NT2/D1 (cell line): ENCODE measurements around the gene KLHL7.

Experiments used
- DNase-seq: peaks from one replicate; pipeline ENCODE4 v3.0.0-alpha.2; 2011; ENCODE audit warnings: low read depth, low spot score
- H3K27me3 ChIP-seq: 2 replicates; pipeline ENCODE4 v1.6.0; 2011; ENCODE audit warnings: mild to moderate bottlenecking; ENCODE audit not compliant: insufficient read length, insufficient read depth
- H3K36me3 ChIP-seq: 2 replicates; pipeline ENCODE4 v1.6.1; 2011; ENCODE audit warnings: mild to moderate bottlenecking, low read length, mixed read lengths; ENCODE audit not compliant: insufficient read depth, insufficient read length
- H3K4me1 ChIP-seq: 2 replicates; pipeline ENCODE4 v1.5.1; 2011; ENCODE audit not compliant: insufficient read depth, insufficient read length
- H3K4me3 ChIP-seq: 2 replicates; pipeline ENCODE4 v1.5.1; 2011; ENCODE audit warnings: low read depth; ENCODE audit not compliant: insufficient read length
- H3K9ac ChIP-seq: 2 replicates; pipeline ENCODE4 v1.6.0; 2011; ENCODE audit warnings: low read depth; ENCODE audit not compliant: insufficient read length
- H3K9me3 ChIP-seq: 2 replicates; pipeline ENCODE4 v1.5.1; 2011; ENCODE audit warnings: mild to moderate bottlenecking, low read length; ENCODE audit not compliant: insufficient read depth
- SUZ12 ChIP-seq: IDR thresholded peaks from 2 replicates; pipeline ENCODE4 v1.6.1; 2011; ENCODE audit not compliant: insufficient read length, insufficient read depth; ENCODE audit errors: extremely low read depth
- YY1 ChIP-seq: IDR thresholded peaks from 2 replicates; pipeline ENCODE4 v1.6.1; 2011; ENCODE audit not compliant: insufficient read length, insufficient read depth
- ZNF274 ChIP-seq: IDR thresholded peaks from 2 replicates; pipeline ENCODE4 v1.6.1; 2011; ENCODE audit warnings: mild to moderate bottlenecking, low read depth, low read length

Gene KLHL7

GRCh38 chr7:23158546-23158945 lies 53.0 kb downstream of the KLHL7 start:
- Histone ChIP-seq H3K27me3 (no peaks in the 10 kb centered on the region), H3K9ac (no peak overlapping the region), H3K36me3 (peaks cover 18% of the 10 kb centered on the region), H3K9me3 (no peaks in the 10 kb centered on the region), H3K4me3 (no peak overlapping the region), H3K4me1 (no peaks in the 10 kb centered on the region)
- TF ChIP-seq SUZ12 (no peak), YY1 (no peak), ZNF274 (no peak)
- DNase-seq, result no peak

DNA sequence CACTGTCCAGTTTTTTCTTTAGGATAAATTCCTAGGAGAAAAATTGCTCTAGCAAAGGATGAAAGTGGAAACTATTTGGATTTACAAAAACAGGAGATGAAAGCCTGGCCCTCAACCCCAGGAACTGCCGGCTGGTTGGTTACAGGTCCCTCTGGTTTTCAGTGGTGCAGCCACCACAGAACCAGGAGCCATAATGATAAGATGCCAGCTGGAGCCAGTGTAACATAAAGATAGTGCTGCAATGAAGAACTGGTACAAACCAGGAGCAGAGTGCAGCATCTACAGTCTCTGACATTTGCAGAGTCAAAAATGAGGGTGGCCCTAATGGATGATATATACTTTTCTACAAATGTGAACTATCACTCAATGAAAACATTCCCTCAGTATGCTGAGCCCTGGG lies 55.9 kb downstream of the KLHL7 start:
- H3K36me3 ChIP-seq, result peaks cover 8% of the 10 kb centered on the region
- no peak overlapping the region for H3K9ac ChIP-seq
- H3K4me3 ChIP-seq, result no peak overlapping the region
- H3K9me3 ChIP-seq, result no peaks in the 10 kb centered on the region
- H3K4me1 ChIP-seq, result no peaks in the 10 kb centered on the region
- no peak for DNase-seq
- no peaks in the 10 kb centered on the region for H3K27me3 ChIP-seq
- TF ChIP-seq ZNF274 (no peak), YY1 (no peak), SUZ12 (no peak)

GRCh38 chr7:23164846-23165245 lies 59.3 kb downstream of the KLHL7 start:
- Histone ChIP-seq H3K36me3 (peaks cover 5% of the 10 kb centered on the region), H3K9ac (no peak overlapping the region), H3K9me3 (no peaks in the 10 kb centered on the region), H3K27me3 (no peaks in the 10 kb centered on the region), H3K4me1 (no peaks in the 10 kb centered on the region), H3K4me3 (no peak overlapping the region)
- TF ChIP-seq ZNF274 (no peak), YY1 (no peak), SUZ12 (no peak)
- DNase-seq, result no peak

- TF ChIP-seq SUZ12, result no peak
- no peak for TF ChIP-seq YY1
- no peak for TF ChIP-seq ZNF274
Observed at GRCh38 chr7:23165316-23165715, 59.7 kb downstream of the KLHL7 start.

DNA sequence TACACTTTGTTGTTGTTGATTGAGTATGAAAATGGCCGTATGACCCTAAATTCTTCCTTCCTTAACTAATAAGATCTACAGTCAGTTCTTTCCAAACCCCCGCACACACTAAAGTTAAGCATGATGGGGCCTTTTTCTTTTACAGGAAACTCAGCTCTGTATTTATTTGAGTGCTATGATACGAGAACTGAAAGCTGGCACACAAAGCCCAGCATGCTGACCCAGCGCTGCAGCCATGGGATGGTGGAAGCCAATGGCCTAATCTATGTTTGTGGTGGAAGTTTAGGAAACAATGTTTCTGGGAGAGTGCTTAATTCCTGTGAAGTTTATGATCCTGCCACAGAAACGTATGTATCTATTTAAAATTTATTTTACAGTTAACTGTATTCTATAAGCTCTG lies 62.1 kb downstream of the KLHL7 start:
- Histone ChIP-seq H3K27me3 (no peaks in the 10 kb centered on the region), H3K36me3 (peaks cover 5% of the 10 kb centered on the region), H3K9ac (no peak overlapping the region), H3K9me3 (no peaks in the 10 kb centered on the region), H3K4me1 (no peaks in the 10 kb centered on the region), H3K4me3 (no peak overlapping the region)
- DNase-seq, result no peak
- no peak for TF ChIP-seq YY1

More at GRCh38 chr7:23165316-23165715, 59.7 kb downstream of the KLHL7 start:
- Histone ChIP-seq H3K4me1 (no peaks in the 10 kb centered on the region), H3K9ac (no peak overlapping the region), H3K36me3 (peaks cover 5% of the 10 kb centered on the region), H3K9me3 (no peaks in the 10 kb centered on the region), H3K4me3 (no peak overlapping the region), H3K27me3 (no peaks in the 10 kb centered on the region)
- no peak for DNase-seq

DNA sequence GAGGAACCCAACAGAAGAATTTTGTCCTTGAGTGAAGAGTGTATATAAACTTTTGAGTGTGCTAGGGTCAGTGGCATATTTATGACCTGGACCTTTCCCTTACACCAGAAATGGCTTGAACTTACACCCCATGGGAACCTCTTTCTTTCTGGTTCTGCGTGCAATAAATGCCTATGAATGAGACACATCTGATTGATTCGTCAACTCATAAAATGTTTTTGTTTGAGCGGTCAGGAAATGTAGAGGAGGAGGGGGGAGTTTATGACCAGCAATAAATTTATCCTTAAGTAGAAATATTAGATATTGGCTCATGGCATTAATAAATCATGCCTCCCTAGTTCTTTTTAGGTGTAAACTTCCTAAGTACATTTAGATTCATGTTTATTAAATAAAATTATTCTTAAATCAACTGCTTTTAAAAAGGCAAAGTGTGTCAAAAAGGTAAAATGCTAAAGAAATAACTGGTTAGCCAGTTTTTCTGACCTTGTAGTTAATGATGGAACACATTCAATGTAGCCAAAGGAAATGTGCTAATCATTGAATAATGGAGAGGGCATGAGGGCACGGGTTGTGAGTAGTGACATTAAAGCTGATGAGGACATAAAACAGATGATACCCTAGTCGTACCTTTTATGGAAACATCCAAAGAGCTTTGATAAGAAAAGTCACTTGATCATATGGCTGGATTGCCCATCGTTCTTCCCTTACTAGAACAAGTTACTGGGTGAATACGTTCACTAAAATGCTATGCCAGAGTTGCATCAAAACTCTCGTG lies 62.7 kb downstream of the KLHL7 start:
- H3K4me3 ChIP-seq, result no peak overlapping the region
- TF ChIP-seq ZNF274 (no peak), SUZ12 (no peak), YY1 (no peak)
- no peaks in the 10 kb centered on the region for H3K4me1 ChIP-seq
- no peak for DNase-seq
- no peaks in the 10 kb centered on the region for H3K27me3 ChIP-seq
- H3K9ac ChIP-seq, result no peak overlapping the region
- H3K36me3 ChIP-seq, result peaks cover 5% of the 10 kb centered on the region
- no peaks in the 10 kb centered on the region for H3K9me3 ChIP-seq

DNA sequence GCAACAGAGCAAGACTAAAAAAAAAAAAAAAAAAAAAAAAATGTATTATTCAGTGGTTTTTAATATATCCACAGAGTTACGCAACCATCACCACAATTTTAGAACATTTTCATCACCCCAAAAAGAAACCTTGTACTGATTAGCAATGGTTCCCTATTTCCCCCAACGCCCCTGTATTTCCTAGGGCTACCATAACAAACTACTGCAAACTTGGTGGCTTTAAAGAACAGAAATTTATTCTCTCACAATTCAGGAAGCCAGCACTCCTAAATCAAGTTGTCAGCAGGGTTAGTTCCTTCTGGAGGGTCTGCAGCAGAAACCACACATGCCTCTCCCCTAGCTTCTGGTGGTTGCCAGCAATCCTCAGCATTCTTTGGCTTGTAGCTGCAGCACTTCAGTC lies 70.4 kb downstream of the KLHL7 start:
- H3K4me1 ChIP-seq, result no peaks in the 10 kb centered on the region
- H3K9ac ChIP-seq, result no peak overlapping the region
- peaks cover 11% of the 10 kb centered on the region for H3K36me3 ChIP-seq
- no peak overlapping the region for H3K4me3 ChIP-seq
- TF ChIP-seq YY1 (no peak), ZNF274 (no peak), SUZ12 (no peak)
- no peak for DNase-seq
- H3K9me3 ChIP-seq, result no peaks in the 10 kb centered on the region
- H3K27me3 ChIP-seq, result no peaks in the 10 kb centered on the region
